ENCODE measurements around the gene NHS. TPM values are rescaled to one million over a fixed set of nuclear protein-coding genes. Genes with fewer than 3 reads are reported as not detected.

The NHS gene
- polyA plus RNA-seq, 1 donor (not counting 4 experiments of a cell fraction or from before 2014, with no cell fraction given) = 5.4 TPM

DNA sequence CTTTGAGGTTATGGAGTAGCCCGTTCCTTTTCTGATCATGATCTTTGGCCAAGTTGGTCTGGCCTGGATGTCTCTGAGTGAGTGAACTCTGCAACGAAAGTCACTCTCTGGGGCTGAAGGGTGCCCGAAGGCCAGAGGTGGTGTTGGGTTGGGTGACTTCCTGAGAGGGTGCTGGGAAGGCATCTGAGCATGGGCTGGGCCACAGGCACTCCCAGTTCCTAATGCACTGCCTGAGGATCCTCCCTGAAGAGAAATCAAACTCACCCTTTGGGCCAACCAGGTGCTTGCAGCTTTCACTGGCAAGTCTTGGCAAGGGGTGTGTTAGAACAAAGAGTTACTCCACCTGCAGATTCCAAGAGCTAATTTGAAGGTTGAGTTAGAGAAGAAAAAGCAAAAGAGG lies 295.9 kb downstream of the NHS start:
- FAIRE-seq = no peak

DNA sequence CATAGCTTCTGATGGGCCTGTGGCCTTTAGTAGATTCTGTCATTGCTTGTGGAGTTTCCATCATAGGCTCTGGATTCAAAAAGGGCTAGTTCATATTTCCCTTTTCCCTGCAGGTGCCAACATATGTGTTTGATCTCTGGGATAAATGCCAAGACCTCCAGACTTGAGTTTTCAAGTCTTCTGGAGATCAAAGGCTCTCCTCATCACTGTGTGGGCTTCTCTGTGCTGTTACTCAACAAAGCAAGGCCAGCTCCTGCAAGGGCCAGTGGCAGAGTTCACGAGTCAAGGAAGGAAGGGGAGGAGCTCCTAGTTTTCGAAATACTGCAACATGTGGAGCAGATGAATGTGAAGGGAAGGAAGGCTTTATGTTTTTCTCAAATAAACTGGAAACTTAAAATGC lies 299.6 kb downstream of the NHS start:
- Histone ChIP-seq H3K9me3 (ENCODE audit: control insufficient read depth, low read depth, low read length) (no peaks in the 10 kb centered on the region), H3K27me3 (ENCODE audit: control insufficient read depth, extremely low read depth, insufficient read depth, low read length) (no peaks in the 10 kb centered on the region), H4K20me1 (ENCODE audit: control insufficient read depth, extremely low read depth, insufficient read depth, low read length) (no peaks in the 10 kb centered on the region), H3K36me3 (ENCODE audit: control insufficient read depth in 2 of 2, extremely low read depth in 1 of 2, insufficient read depth in 2 of 2, low read length in 2 of 2) (no peaks in the 10 kb centered on the region), H3K4me2 (ENCODE audit: control insufficient read depth, extremely low read depth, insufficient read depth, low read depth, low read length) (no peak overlapping the region), H3K79me2 (ENCODE audit: control insufficient read depth, insufficient read depth, low read length) (no peaks in the 10 kb centered on the region), H3K4me3 (ENCODE audit: control insufficient read depth in 2 of 3, extremely low read depth in 1 of 3, insufficient read depth in 2 of 3, low read depth in 1 of 3, low read length in 3 of 3) (no peak overlapping the region), H3K9me1 (ENCODE audit: control insufficient read depth, extremely low read depth, insufficient read depth, low read length) (no peaks in the 10 kb centered on the region), H2AFZ (ENCODE audit: control insufficient read depth, low read length) (no peak overlapping the region), H3K4me1 (ENCODE audit: control insufficient read depth, extremely low read depth, insufficient read depth, low read length) (peaks cover 6% of the 10 kb centered on the region), H3K9ac (ENCODE audit: control insufficient read depth, extremely low read depth, insufficient read depth, low read length) (no peak overlapping the region), H3K27ac (ENCODE audit: control insufficient read depth, insufficient read depth, low read length) (no peak overlapping the region)
- DNase-seq (ENCODE audit: low read depth, low spot score) (no peak), FAIRE-seq (no peak)
- TF ChIP-seq, protein P1, sequence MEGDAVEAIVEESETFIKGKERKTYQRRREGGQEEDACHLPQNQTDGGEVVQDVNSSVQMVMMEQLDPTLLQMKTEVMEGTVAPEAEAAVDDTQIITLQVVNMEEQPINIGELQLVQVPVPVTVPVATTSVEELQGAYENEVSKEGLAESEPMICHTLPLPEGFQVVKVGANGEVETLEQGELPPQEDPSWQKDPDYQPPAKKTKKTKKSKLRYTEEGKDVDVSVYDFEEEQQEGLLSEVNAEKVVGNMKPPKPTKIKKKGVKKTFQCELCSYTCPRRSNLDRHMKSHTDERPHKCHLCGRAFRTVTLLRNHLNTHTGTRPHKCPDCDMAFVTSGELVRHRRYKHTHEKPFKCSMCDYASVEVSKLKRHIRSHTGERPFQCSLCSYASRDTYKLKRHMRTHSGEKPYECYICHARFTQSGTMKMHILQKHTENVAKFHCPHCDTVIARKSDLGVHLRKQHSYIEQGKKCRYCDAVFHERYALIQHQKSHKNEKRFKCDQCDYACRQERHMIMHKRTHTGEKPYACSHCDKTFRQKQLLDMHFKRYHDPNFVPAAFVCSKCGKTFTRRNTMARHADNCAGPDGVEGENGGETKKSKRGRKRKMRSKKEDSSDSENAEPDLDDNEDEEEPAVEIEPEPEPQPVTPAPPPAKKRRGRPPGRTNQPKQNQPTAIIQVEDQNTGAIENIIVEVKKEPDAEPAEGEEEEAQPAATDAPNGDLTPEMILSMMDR (optimal IDR thresholded peaks at IDR 0.05 in 1 of 3, IDR thresholded peaks at IDR 0.05 in 1 of 3, conservative IDR thresholded peaks at IDR 0.05 in 1 of 3; ENCODE audit: extremely low read depth in 1 of 3, insufficient read depth in 2 of 3, low read length in 3 of 3) = no peak
- no peak for TF ChIP-seq EZH2 (IDR thresholded peaks at IDR 0.05; ENCODE audit: low read length)
- dilution Hi-C loops (cut with MboI; ENCODE audit: extremely low pct_ligation_motif_present, low sequenced_read_pairs) = no loop called here

More for the DNA sequence above, 295.9 kb downstream of the NHS start:
- no peaks in the 10 kb centered on the region for H3K27me3 ChIP-seq (ENCODE audit: control insufficient read depth, extremely low read depth, insufficient read depth, low read length)
- dilution Hi-C loops (cut with MboI; ENCODE audit: extremely low pct_ligation_motif_present, low sequenced_read_pairs) = no loop called here
- no peak overlapping the region for H2AFZ ChIP-seq (ENCODE audit: control insufficient read depth, low read length)
- no peak for DNase-seq (ENCODE audit: low read depth, low spot score)
- H3K9ac ChIP-seq (ENCODE audit: control insufficient read depth, extremely low read depth, insufficient read depth, low read length) = no peak overlapping the region
- H3K79me2 ChIP-seq (ENCODE audit: control insufficient read depth, insufficient read depth, low read length) = no peaks in the 10 kb centered on the region
- H3K4me3 ChIP-seq (ENCODE audit: control insufficient read depth in 2 of 3, extremely low read depth in 1 of 3, insufficient read depth in 2 of 3, low read depth in 1 of 3, low read length in 3 of 3) = no peak overlapping the region
- no peaks in the 10 kb centered on the region for H3K36me3 ChIP-seq (ENCODE audit: control insufficient read depth in 2 of 2, extremely low read depth in 1 of 2, insufficient read depth in 2 of 2, low read length in 2 of 2)
- H3K4me2 ChIP-seq (ENCODE audit: control insufficient read depth, extremely low read depth, insufficient read depth, low read depth, low read length) = no peak overlapping the region
- TF ChIP-seq, protein P1 (optimal IDR thresholded peaks at IDR 0.05 in 1 of 3, IDR thresholded peaks at IDR 0.05 in 1 of 3, conservative IDR thresholded peaks at IDR 0.05 in 1 of 3; ENCODE audit: extremely low read depth in 1 of 3, insufficient read depth in 2 of 3, low read length in 3 of 3) = no peak
- TF ChIP-seq EZH2 (IDR thresholded peaks at IDR 0.05; ENCODE audit: low read length) = no peak
- no peak overlapping the region for H3K27ac ChIP-seq (ENCODE audit: control insufficient read depth, insufficient read depth, low read length)
- no peaks in the 10 kb centered on the region for H4K20me1 ChIP-seq (ENCODE audit: control insufficient read depth, extremely low read depth, insufficient read depth, low read length)
- H3K9me1 ChIP-seq (ENCODE audit: control insufficient read depth, extremely low read depth, insufficient read depth, low read length) = no peaks in the 10 kb centered on the region
- H3K4me1 ChIP-seq (ENCODE audit: control insufficient read depth, extremely low read depth, insufficient read depth, low read length) = peaks cover 6% of the 10 kb centered on the region
- no peaks in the 10 kb centered on the region for H3K9me3 ChIP-seq (ENCODE audit: control insufficient read depth, low read depth, low read length)
